HepG2 (cell line): ENCODE data around the gene AKR1A1. TPM values are rescaled to one million over a fixed set of nuclear protein-coding genes. Genes with fewer than 3 reads are reported as not detected.

Source experiments
- ARNT ChIP-seq: fragments of 450-650 bp; IDR thresholded peaks from 2 replicates; pipeline ENCODE4 v1.6.1; 2017
- CHCHD3 ChIP-seq: sonication (generic); formaldehyde crosslinking; IDR thresholded peaks from 2 replicates; pipeline ENCODE4 v1.8.0; 2022; ENCODE audit warnings: mild to moderate bottlenecking, missing genetic modification reagents, moderate library complexity
- MAF1 ChIP-seq: sonication (generic); formaldehyde crosslinking; IDR thresholded peaks from 2 replicates; pipeline ENCODE4 v1.5.0; 2020; ENCODE audit warnings: missing genetic modification reagents, borderline replicate concordance
- POGK ChIP-seq: sonication (generic); formaldehyde crosslinking; conservative IDR thresholded peaks from 2 replicates; pipeline ENCODE4 v1.8.0; 2022; ENCODE audit warnings: mild to moderate bottlenecking, moderate library complexity, missing genetic modification reagents
- RERE ChIP-seq: IDR thresholded peaks from 2 replicates; pipeline ENCODE4 v1.6.1; 2016; ENCODE audit warnings: low read depth, missing genetic modification reagents, missing compliant biosample characterization
- TAF1 ChIP-seq: sonication (generic); formaldehyde crosslinking; IDR thresholded peaks from 2 replicates; pipeline ENCODE4 v1.4.0; 2020; ENCODE audit warnings: missing genetic modification reagents
- TRIM22 ChIP-seq: fragments of 450-650 bp; IDR thresholded peaks from 2 replicates; pipeline ENCODE4 v1.6.1; 2017
- ZBED4 ChIP-seq: sonication (generic); formaldehyde crosslinking; IDR thresholded peaks from 2 replicates; pipeline ENCODE4 v1.4.0; 2020; ENCODE audit warnings: missing genetic modification reagents, borderline replicate concordance
- ZFP82 ChIP-seq: sonication (generic); formaldehyde crosslinking; IDR thresholded peaks from 2 replicates; pipeline ENCODE4 v1.5.1; 2020; ENCODE audit warnings: mild to moderate bottlenecking, missing genetic modification reagents, borderline replicate concordance
- ZNF549 ChIP-seq: sonication (generic); formaldehyde crosslinking; IDR thresholded peaks from 2 replicates; pipeline ENCODE4 v1.5.0; 2020; ENCODE audit warnings: missing genetic modification reagents
- ZNF614 ChIP-seq: IDR thresholded peaks from 2 replicates; pipeline ENCODE4 v1.6.1; 2018; ENCODE audit warnings: missing biosample characterization, missing genetic modification reagents, inconsistent platforms, borderline replicate concordance
- polyA plus RNA-seq, 8 experiments: library from polyadenylated mRNA; depleted of rRNA in 3 of 8; stranded (reverse) in 7 of 8; unstranded in 1 of 8; fragments of >200 nt; fragmentation: Illumina TruSeq in 4 of 8; extraction: Trizol in 4 of 8; gene quantifications; 2 replicates each; pipeline versions ENCODE4 v1.2.1 to v1.2.3, GENCODE V29; 2011 to 2016; ENCODE audit warnings: low read depth in 4 of 8, missing spikeins in 1 of 8, mixed read lengths in 1 of 8; ENCODE audit not compliant: insufficient read depth in 1 of 8
- total RNA-seq, 5 experiments: library from RNA; depleted of rRNA; stranded (reverse); fragments of >200 nt; fragmentation: Illumina TruSeq; extraction: Trizol; gene quantifications; 2 replicates each; pipeline ENCODE4 v1.2.3, GENCODE V29; 2016; ENCODE audit warnings: low read depth in 1 of 5

Gene AKR1A1
- total and polyA plus RNA-seq, 2 of the 13 experiments (the other 11 are each of a cell fraction or from before 2014, with no cell fraction given), result 181 to 217 TPM

GRCh38 chr1:45545553-45546310 is 4.9 kb upstream of the AKR1A1 start (continued):
- TF ChIP-seq ZBED4 (CRISPR knock-in tag) (no peak), TAF1 (CRISPR knock-in tag) (no peak), ZNF549 (CRISPR knock-in tag) (no peak), ZNF614 (CRISPR knock-in tag) (no peak), MAF1 (no peak), RERE (CRISPR knock-in tag) (no peak), ARNT (no peak), POGK (CRISPR knock-in tag) (no peak), TRIM22 (no peak), ZFP82 (CRISPR knock-in tag) (no peak), CHCHD3 (no peak)
